GM18502 (cell line): ENCODE results near the gene GABRP.
"Not testable (repeated sequence)": the region's sequence is repeated elsewhere in the genome, so short reads cannot be mapped to it uniquely, and the experiment has no call there.

Experiments used
- ATAC-seq: cut with Tn5 transposase; IDR thresholded peaks from one replicate; pipeline ENCODE4 v1.9.1; 2021; ENCODE audit warnings: mild to moderate bottlenecking; ENCODE audit not compliant: unreplicated experiment, poor library complexity

Gene GABRP

GRCh38 chr5:170788626-170789304 is 5.2 kb downstream of the GABRP start:
- ATAC-seq = no peak

DNA sequence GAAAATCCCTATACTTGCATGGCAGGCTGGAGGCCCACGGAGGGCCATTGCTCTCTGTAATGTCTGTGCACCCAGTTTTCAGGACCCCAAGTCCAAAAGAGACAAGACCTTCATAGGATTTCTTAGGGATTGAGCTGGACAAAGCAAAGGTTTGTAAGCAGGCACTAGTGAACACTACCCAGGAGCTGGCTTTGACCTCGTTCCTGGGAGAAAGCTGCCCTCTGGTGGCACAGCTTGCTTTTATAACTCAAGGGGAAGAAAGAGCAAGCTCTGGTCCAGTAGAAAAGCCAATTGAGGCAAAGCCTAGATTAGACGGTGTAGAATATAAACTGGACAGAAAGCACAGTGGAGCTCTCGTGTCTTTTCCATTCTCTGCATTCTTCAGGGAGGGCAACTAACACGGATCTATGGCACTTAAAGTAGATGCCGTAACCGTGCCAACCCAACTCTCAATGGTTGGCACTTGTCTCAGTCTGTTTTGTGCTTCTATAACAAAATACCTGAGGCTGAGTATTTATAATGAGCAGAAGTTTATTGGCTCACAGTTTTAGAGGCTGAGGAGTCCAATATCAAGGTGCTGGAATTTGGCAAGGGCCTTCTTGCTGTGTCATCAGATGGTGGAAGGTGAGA is 7.9 kb downstream of the GABRP start:
- no peak for ATAC-seq

GRCh38 chr5:170792878-170793277 is 9.4 kb downstream of the GABRP start:
- ATAC-seq = no peak

- ATAC-seq = no peak
Observed at GRCh38 chr5:170795154-170795553, 11.6 kb downstream of the GABRP start.

- no peak for ATAC-seq
Observed at GRCh38 chr5:170805666-170806065, 22.1 kb downstream of the GABRP start.

DNA sequence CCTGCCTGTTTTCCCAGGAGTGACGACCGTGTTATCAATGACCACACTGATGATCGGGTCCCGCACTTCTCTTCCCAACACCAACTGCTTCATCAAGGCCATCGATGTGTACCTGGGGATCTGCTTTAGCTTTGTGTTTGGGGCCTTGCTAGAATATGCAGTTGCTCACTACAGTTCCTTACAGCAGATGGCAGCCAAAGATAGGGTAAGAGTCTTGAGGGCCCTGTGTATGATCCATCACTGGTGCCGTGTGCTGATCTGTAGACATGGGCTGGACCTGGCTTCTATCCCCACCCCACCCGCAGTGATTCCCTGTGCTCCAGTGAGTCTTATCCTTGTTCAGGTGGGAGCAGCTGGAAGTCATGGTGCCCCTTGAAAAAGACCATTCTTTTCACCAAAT is 26.0 kb downstream of the GABRP start:
- no peak for ATAC-seq

DNA sequence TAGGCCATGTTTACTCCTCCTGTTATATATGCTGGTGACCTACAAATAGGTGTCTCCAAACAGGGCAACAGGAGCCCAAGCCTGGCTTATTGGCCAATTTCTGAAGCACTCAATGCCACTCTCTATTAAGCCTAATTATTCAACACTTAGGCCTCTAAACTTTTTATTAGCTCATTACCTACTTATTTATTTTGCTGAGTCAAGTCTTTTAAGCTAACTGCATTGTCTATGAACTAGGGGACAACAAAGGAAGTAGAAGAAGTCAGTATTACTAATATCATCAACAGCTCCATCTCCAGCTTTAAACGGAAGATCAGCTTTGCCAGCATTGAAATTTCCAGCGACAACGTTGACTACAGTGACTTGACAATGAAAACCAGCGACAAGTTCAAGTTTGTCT is 28.2 kb downstream of the GABRP start:
- ATAC-seq = no peak

DNA sequence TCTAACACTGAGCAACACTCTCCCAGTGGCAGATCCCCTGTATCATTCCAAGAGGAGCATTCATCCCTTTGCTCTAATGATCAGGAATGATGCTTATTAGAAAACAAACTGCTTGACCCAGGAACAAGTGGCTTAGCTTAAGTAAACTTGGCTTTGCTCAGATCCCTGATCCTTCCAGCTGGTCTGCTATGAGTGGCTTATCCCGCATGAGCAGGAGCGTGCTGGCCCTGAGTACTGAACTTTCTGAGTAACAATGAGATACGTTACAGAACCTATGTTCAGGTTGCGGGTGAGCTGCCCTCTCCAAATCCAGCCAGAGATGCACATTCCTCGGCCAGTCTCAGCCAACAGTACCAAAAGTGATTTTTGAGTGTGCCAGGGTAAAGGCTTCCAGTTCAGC is 29.7 kb downstream of the GABRP start:
- ATAC-seq = no peak

- no peak for ATAC-seq
Observed at GRCh38 chr5:170817195-170817594, 33.7 kb downstream of the GABRP start.

- no peak for ATAC-seq
Observed at GRCh38 chr5:170818232-170818631, 34.7 kb downstream of the GABRP start.

DNA sequence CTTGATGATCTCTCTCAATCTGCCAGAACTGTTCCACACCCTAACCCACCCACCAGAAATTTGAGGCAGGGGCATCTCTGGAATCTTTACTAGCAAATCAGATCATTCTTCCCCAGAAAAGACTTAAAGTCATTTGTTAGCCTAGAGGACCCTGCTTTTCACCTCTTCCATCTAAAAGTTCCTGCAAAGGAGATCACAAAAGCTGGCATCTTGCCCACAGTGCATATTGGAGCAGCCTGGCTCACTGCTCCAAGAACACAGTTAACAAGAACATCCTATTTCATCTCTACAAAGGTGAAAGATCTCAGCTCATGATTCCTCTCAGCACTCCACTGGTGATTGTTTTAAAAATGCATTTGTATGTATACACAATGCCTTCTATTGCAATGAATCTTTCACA is 36.3 kb downstream of the GABRP start:
- ATAC-seq = no peak

DNA sequence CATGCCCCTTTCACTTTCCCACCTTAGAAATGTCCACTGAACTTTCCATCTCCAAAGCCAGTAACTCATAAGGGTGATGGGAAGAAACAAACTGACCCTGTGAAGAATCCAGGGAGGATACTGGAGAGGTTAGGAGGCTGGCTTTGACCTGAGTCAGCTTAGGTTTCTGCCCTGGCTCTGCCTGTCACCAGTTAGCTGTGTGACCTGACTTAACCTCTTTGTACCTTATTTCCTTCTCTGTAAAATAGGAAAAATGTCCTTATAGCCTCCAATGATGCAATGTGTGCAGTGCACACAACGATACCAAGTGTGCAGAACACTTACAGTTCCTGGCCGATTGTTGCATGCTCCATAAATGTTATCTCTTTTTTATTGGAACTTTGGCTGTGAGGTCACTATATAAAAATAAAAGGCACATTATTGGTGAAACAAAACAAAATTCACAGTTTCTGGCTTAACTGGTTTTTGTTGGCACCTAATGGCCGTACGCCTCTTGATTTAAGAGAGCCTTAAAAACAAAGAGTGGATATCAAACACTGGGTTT is 37.8 kb downstream of the GABRP start:
- no peak for ATAC-seq

- ATAC-seq = no peak
Observed at GRCh38 chr5:170826117-170826516, 42.6 kb downstream of the GABRP start.

DNA sequence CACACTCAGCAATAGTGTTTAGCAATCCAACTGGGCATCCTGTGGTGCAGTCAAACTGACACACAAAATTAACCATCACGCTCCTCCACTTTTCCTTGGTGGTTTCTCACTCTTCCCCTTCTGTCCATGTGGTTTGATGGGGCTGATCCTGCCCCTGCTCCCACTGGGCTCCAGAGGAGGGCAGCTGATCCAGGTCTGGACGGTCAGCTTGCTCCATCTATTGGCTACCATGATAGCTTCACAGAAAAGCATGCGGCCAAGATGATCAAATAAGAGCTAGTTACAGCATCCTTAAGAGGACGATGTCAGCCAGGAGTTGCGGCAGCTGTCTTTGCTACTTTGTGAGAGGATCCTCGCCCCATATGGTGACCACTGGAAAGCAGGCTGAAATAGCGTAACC is 48.7 kb downstream of the GABRP start:
- no peak for ATAC-seq

GRCh38 chr5:170833981-170834380 is 50.5 kb downstream of the GABRP start:
- not testable (repeated sequence) for ATAC-seq

DNA sequence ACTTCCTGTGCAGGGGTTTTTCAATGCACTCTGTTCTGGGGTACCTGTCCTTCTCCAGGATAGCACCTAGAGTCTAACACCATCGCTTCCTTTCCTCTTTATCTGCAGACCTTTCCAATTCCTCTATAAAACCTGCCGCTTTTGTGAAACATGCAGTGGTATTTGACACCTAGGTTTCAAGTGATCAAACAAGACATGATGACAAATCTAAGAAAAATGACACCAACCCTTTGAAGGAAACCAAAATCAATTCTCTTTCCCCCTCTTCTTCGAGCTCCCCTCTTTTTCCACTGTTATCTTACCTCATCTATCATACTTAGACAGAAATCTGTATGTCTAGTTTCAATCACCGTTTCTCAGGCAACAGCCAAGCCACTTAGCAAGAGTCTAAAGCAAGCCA is 52.7 kb downstream of the GABRP start:
- no peak for ATAC-seq

DNA sequence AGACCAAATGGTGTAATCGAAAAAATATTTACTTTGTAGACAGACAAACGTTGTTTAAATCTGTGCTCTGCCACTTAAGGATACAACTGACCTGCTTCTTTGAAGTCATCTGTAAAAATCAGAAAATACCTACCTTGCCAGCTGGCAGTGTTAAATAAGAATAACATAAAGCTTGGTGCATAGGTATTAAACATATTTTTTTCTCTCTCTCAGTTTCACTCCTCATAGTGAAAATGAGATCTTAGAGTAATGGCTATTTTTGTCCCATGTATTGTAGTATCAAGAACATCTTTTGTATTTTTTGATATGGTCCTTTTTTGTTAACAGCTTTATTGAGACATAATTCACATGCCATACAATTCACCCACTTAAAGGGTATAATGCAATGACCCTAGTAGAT is 60.3 kb downstream of the GABRP start:
- no peak for ATAC-seq

- ATAC-seq = no peak
Observed at GRCh38 chr5:170844651-170845050, 61.1 kb downstream of the GABRP start.

DNA sequence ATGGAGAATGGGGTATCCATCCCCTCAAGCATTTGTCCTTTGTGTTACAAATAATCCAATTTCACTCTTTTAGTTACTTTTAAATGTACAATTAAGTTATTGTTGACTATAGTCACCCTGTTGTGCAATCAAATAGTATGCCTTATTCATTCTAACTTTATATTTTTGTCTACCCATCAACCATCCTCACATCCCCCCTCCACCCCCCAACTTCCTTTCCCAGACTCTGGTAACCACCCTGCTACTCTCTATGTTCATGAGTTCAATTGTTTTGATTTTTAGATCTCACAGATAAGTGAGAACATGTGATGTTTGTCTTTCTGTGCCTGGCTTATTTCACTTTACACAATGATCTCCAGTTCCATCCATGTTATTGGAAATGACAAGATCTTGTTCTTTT is 62.9 kb downstream of the GABRP start:
- no peak for ATAC-seq

DNA sequence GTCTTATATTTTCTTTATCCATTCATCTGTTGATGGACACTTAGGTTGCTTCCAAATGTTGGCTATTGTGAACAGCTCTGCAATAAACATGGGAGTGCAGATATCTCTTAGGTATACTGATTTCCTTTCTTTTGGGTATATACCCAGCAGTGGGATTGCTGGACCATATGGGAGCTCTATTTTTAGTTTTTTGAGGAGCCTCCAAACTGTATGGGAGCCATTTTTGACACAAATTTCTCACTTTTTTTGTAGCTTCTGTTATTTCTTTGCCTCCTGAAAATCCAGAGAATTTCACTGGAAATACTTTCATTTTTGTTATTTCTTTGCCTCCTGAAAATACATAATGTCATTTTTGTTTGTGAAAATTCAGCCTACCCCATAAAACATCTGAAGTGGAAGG is 63.3 kb downstream of the GABRP start:
- no peak for ATAC-seq

GRCh38 chr5:170848033-170848432 is 64.5 kb downstream of the GABRP start:
- no peak for ATAC-seq

DNA sequence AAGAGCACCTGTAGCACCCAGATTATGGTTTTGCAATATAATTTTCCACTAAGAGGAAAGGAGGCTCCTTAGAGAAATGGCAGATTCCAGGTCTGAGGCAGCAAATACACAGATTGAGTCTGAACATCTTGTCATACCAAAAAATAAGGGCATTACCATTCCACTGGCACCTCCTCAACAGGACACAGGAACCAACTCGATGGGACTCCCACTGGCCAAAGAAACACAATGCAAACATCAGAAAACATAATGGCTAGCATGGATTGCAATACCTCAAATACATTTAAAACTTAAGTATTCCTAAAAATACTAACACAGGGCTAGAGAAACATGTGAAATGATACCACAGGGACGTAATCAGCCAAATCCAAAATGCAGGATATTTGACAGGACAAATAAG is 65.8 kb downstream of the GABRP start:
- ATAC-seq = no peak
